OCI-LY7 (cell line): ENCODE data around the gene RANBP17.

Experiments
- CTCF ChIP-seq: fragments of 200-600 bp; sonication (generic); conservative IDR thresholded peaks from 2 replicates; pipeline ENCODE4 v1.5.1; 2014; ENCODE audit warnings: mild to moderate bottlenecking, antibody characterized with exemption, low read length, moderate library complexity, mixed read lengths
- EZH2phosphoT487 ChIP-seq: fragments of 200-600 bp; sonication (generic); IDR thresholded peaks from 2 replicates; pipeline ENCODE4 v1.6.1; 2018; ENCODE audit warnings: low read depth, borderline replicate concordance, mild to moderate bottlenecking, mixed run types, antibody characterized with exemption, low read length, moderate library complexity, mixed read lengths

DNA sequence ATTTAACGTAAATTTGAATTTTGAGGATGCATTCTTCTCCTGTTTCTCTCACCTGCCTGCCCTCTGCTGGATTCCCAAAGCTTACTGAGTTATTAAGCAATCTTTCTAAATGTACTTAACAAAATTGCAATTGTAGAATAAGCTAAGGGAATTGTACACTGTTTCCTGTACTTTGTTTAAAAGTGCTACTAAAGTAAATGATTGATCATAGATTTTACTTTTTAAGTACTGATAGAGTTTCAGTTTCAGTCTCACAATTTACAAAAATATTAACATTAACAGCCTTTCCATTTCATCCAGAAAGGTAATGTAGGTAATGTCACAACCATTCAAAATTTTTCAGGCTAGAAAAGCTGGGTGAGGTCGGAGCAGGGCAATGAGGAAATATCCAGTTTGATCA, 4.8 kb upstream of the RANBP17 start:
- TF ChIP-seq CTCF (no peak), EZH2phosphoT487 (no peak)
